Stimulated activated CD8-positive, alpha-beta memory T cell treated with anti-CD3 and anti-CD28 coated beads, Interleukin-7, amount 100 ng/mL, for 4 hours (primary cell): ENCODE data around the gene INTS6L.
A peak's percentile ranks its signal among the peaks of the same experiment; 100 is the strongest.

Experiments
- DNase-seq, 2 donors: peaks; one replicate each; pipeline ENCODE4 v3.0.0-alpha.2; 2020; ENCODE audit warnings: low read depth in 2 of 2

INTS6L gene

GRCh38 chrX:135520553-135521404 is at the start of gene INTS6L:
TSS of gene INTS6L (plus strand) at chrX:135520660. CDS start at chrX:135520993, 333 bp downstream.
- DNase-seq, result peak; percentile 75 to 76

GRCh38 chrX:135476378-135476777 is 44.1 kb upstream of the INTS6L start:
- DNase-seq, result no peak

GRCh38 chrX:135477576-135477975 is 42.9 kb upstream of the INTS6L start:
- peak in 1 of 2 donors; percentile 3 for DNase-seq

- DNase-seq, result no peak
These were observed 40.4 kb upstream of the INTS6L start for GRCh38 chrX:135480076-135480475.

- DNase-seq, result no peak
These were observed 38.7 kb upstream of the INTS6L start for GRCh38 chrX:135481696-135482179.

GRCh38 chrX:135484641-135485289 is 35.7 kb upstream of the INTS6L start:
- no peak for DNase-seq

GRCh38 chrX:135489542-135489941 is 30.9 kb upstream of the INTS6L start:
- no peak for DNase-seq

GRCh38 chrX:135490979-135491514 is 29.4 kb upstream of the INTS6L start:
- no peak for DNase-seq

- DNase-seq, result no peak
These were observed 26.0 kb upstream of the INTS6L start for GRCh38 chrX:135494453-135494852.

- no peak for DNase-seq
These were observed 22.7 kb upstream of the INTS6L start for GRCh38 chrX:135497736-135498135.

GRCh38 chrX:135498236-135498635 is 22.2 kb upstream of the INTS6L start:
- DNase-seq, result no peak

GRCh38 chrX:135505351-135505750 is 15.1 kb upstream of the INTS6L start:
- DNase-seq, result no peak

- no peak for DNase-seq
These were observed 10.6 kb upstream of the INTS6L start for GRCh38 chrX:135509885-135510284.

- no peak for DNase-seq
These were observed 7.8 kb upstream of the INTS6L start for GRCh38 chrX:135512508-135513129.

- DNase-seq, result no peak
These were observed 7.3 kb upstream of the INTS6L start for GRCh38 chrX:135513130-135513515.

- no peak for DNase-seq
These were observed 4.1 kb upstream of the INTS6L start for GRCh38 chrX:135516376-135516775.

- DNase-seq, result no peak
These were observed 2.3 kb upstream of the INTS6L start for GRCh38 chrX:135518161-135518560.

GRCh38 chrX:135520022-135520552 is 373 bp upstream of the INTS6L start:
- DNase-seq, result no peak

- DNase-seq, result peak; percentile 72 to 78
These were observed 1.1 kb downstream of the INTS6L start for GRCh38 chrX:135521405-135522131.

- DNase-seq, result no peak
These were observed 1.7 kb downstream of the INTS6L start for GRCh38 chrX:135522132-135522530.
